ENCODE data around the gene TMEM138. TPM values are rescaled to one million over a fixed set of nuclear protein-coding genes. Genes with fewer than 3 reads are reported as not detected.

The TMEM138 gene
- total RNA-seq, 1 experiment from 2014 or later = 38.8 TPM

DNA sequence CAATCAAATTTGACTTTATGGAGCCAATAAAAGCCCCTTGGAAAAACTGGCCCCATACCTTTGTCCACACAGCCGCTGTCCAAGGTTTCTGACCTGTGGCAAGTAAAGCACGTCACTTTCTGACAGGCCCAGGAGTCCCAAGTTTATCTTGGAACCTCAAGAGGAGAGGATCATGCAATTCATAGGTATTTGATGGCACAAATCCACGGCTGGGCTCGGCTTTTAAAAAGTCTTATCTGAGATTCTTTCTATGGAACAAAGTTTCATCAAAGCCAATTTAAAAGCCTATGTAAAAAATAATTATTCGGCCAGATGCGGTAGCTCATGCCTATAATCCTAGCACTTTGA lies 13.6 kb downstream of the TMEM138 start:
- H3K9me3 Mint-ChIP-seq = peaks cover 27% of the 10 kb centered on the region
- H3K27ac Mint-ChIP-seq = no peak overlapping the region
- CTCF ChIA-PET = no interaction called here
- H3K4me1 Mint-ChIP-seq = 0 out of 2 replicates have a peak, but pooled peaks cover 3% of the 10 kb centered on the region
- POLR2A ChIA-PET = no interaction called here
- TF ChIP-seq, protein P1, sequence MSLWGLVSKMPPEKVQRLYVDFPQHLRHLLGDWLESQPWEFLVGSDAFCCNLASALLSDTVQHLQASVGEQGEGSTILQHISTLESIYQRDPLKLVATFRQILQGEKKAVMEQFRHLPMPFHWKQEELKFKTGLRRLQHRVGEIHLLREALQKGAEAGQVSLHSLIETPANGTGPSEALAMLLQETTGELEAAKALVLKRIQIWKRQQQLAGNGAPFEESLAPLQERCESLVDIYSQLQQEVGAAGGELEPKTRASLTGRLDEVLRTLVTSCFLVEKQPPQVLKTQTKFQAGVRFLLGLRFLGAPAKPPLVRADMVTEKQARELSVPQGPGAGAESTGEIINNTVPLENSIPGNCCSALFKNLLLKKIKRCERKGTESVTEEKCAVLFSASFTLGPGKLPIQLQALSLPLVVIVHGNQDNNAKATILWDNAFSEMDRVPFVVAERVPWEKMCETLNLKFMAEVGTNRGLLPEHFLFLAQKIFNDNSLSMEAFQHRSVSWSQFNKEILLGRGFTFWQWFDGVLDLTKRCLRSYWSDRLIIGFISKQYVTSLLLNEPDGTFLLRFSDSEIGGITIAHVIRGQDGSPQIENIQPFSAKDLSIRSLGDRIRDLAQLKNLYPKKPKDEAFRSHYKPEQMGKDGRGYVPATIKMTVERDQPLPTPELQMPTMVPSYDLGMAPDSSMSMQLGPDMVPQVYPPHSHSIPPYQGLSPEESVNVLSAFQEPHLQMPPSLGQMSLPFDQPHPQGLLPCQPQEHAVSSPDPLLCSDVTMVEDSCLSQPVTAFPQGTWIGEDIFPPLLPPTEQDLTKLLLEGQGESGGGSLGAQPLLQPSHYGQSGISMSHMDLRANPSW (CRISPR knock-in tag; conservative IDR thresholded peaks at IDR 0.05; ENCODE audit: low read depth) = no peak
- no peak for TF ChIP-seq ZNF138 (CRISPR knock-in tag; conservative IDR thresholded peaks at IDR 0.05)
- ATAC-seq = no peak
- no peak for DNase-seq (ENCODE audit: low spot score)
- H3K4me3 Mint-ChIP-seq = no peak overlapping the region
- no peaks in the 10 kb centered on the region for H3K27me3 Mint-ChIP-seq (ENCODE audit: low read depth)
- H3K36me3 Mint-ChIP-seq = peaks cover 55% of the 10 kb centered on the region

DNA sequence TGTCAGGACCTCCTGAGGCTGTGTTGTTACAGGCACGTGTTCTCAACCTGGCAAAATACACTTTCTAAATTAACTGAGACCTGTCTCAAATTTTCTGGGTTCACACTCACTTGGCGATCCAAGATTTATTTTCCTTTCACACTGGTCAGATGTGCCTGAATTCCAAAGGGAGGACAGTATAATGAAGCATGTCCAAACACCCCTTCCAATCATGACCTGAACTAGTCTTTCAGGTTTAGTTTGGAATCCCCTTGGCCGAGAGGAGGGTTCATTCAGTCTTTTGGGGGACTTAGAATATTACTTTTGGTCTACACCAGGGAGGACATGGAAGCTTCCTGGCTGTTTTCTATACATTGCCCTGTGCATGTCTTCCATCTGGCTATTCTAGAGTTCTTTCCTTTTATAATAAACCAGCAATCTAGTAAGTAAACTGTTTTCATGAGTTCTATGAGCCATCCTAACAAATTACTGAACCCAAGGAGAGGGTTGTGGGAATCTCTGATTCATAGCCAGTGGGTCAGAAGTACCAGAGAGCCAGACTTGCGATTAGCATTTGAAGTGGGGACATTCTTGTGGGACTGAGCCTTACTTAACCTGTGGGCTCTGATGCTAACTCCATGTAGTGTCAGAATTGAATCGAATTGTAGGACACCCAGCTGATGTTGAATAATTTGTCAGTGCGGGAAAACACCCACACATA lies 15.4 kb downstream of the TMEM138 start:
- no peak for ATAC-seq
- TF ChIP-seq ELF4 (CRISPR knock-in tag; IDR thresholded peaks at IDR 0.05; ENCODE audit: low read depth) = no peak
- TF ChIP-seq ZNF219 (CRISPR knock-in tag; IDR thresholded peaks at IDR 0.05; ENCODE audit: borderline replicate concordance) = no peak
- no peak for TF ChIP-seq SMAD3 (CRISPR knock-in tag; IDR thresholded peaks at IDR 0.05; ENCODE audit: borderline replicate concordance)
- TF ChIP-seq NFATC4 (CRISPR knock-in tag; IDR thresholded peaks at IDR 0.05) = no peak
- no peak for TF ChIP-seq ZNF232 (CRISPR knock-in tag; IDR thresholded peaks at IDR 0.05)
- TF ChIP-seq, protein P2, sequence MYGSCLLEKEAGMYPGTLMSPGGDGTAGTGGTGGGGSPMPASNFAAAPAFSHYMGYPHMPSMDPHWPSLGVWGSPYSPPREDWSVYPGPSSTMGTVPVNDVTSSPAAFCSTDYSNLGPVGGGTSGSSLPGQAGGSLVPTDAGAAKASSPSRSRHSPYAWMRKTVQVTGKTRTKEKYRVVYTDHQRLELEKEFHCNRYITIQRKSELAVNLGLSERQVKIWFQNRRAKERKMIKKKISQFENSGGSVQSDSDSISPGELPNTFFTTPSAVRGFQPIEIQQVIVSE (CRISPR knock-in tag; IDR thresholded peaks at IDR 0.05; ENCODE audit: borderline replicate concordance) = no peak
- TF ChIP-seq ZNF416 (CRISPR knock-in tag; IDR thresholded peaks at IDR 0.05) = no peak
- no peak for TF ChIP-seq ZNF396 (CRISPR knock-in tag; IDR thresholded peaks at IDR 0.05; ENCODE audit: borderline replicate concordance)
- TF ChIP-seq, protein P3, sequence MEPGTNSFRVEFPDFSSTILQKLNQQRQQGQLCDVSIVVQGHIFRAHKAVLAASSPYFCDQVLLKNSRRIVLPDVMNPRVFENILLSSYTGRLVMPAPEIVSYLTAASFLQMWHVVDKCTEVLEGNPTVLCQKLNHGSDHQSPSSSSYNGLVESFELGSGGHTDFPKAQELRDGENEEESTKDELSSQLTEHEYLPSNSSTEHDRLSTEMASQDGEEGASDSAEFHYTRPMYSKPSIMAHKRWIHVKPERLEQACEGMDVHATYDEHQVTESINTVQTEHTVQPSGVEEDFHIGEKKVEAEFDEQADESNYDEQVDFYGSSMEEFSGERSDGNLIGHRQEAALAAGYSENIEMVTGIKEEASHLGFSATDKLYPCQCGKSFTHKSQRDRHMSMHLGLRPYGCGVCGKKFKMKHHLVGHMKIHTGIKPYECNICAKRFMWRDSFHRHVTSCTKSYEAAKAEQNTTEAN (CRISPR knock-in tag; IDR thresholded peaks at IDR 0.05) = no peak
- TF ChIP-seq TEAD4 (CRISPR knock-in tag; IDR thresholded peaks at IDR 0.05) = no peak
- TF ChIP-seq ZNF138 (CRISPR knock-in tag; conservative IDR thresholded peaks at IDR 0.05) = no peak
- TF ChIP-seq CBFB (CRISPR knock-in tag; IDR thresholded peaks at IDR 0.05; ENCODE audit: low read depth) = no peak
- TF ChIP-seq TCF7 (CRISPR knock-in tag; IDR thresholded peaks at IDR 0.05; ENCODE audit: low read depth) = no peak
- TF ChIP-seq, protein P4, sequence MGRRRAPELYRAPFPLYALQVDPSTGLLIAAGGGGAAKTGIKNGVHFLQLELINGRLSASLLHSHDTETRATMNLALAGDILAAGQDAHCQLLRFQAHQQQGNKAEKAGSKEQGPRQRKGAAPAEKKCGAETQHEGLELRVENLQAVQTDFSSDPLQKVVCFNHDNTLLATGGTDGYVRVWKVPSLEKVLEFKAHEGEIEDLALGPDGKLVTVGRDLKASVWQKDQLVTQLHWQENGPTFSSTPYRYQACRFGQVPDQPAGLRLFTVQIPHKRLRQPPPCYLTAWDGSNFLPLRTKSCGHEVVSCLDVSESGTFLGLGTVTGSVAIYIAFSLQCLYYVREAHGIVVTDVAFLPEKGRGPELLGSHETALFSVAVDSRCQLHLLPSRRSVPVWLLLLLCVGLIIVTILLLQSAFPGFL (CRISPR knock-in tag; IDR thresholded peaks at IDR 0.05; ENCODE audit: borderline replicate concordance) = no peak
- TF ChIP-seq CREB1 (CRISPR knock-in tag; IDR thresholded peaks at IDR 0.05) = no peak
- TF ChIP-seq, protein P5, sequence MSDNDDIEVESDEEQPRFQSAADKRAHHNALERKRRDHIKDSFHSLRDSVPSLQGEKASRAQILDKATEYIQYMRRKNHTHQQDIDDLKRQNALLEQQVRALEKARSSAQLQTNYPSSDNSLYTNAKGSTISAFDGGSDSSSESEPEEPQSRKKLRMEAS (CRISPR knock-in tag; IDR thresholded peaks at IDR 0.05) = no peak
- TF ChIP-seq, protein P6, sequence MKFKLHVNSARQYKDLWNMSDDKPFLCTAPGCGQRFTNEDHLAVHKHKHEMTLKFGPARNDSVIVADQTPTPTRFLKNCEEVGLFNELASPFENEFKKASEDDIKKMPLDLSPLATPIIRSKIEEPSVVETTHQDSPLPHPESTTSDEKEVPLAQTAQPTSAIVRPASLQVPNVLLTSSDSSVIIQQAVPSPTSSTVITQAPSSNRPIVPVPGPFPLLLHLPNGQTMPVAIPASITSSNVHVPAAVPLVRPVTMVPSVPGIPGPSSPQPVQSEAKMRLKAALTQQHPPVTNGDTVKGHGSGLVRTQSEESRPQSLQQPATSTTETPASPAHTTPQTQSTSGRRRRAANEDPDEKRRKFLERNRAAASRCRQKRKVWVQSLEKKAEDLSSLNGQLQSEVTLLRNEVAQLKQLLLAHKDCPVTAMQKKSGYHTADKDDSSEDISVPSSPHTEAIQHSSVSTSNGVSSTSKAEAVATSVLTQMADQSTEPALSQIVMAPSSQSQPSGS (CRISPR knock-in tag; IDR thresholded peaks at IDR 0.05; ENCODE audit: borderline replicate concordance, low read depth) = no peak
- Mint-ChIP-seq H3K27ac (no peak overlapping the region; the same call in 1 of the 2 replicates), H3K4me3 (no peak overlapping the region), H3K27me3 (ENCODE audit: low read depth) (no peaks in the 10 kb centered on the region), H3K36me3 (peaks cover 42% of the 10 kb centered on the region), H3K9me3 (peaks cover 17% of the 10 kb centered on the region), H3K4me1 (0 out of 2 replicates have a peak, but pooled peaks cover 3% of the 10 kb centered on the region)
- DNase-seq (ENCODE audit: low spot score) = no peak
- ChIA-PET POLR2A (no interaction called here), CTCF (interaction anchor here (0.6 kb wide), 1 partner anchor 1248 kb away, joined by 4 read pairs; no protein-coding TSS in a partner anchor)
